Kidney epithelial cell (primary cell): ENCODE results near the gene USP46. TPM values are rescaled to one million over a fixed set of nuclear protein-coding genes. Genes with fewer than 3 reads are reported as not detected.

Experiments
- DNase-seq: peaks from one replicate; pipeline ENCODE4 v3.0.0-alpha.2; 2010; ENCODE audit warnings: low read depth
- H3K27me3 ChIP-seq: 2 replicates; pipeline ENCODE4 v1.6.0; 2011; ENCODE audit warnings: low read length; ENCODE audit not compliant: control insufficient read depth, insufficient read depth
- H3K36me3 ChIP-seq: 2 replicates; pipeline ENCODE4 v1.5.1; 2011; ENCODE audit warnings: low read length; ENCODE audit not compliant: control insufficient read depth, insufficient read depth
- H3K4me3 ChIP-seq: 2 replicates; pipeline ENCODE4 v1.5.1; 2011; ENCODE audit warnings: low read depth, mild to moderate bottlenecking, control low read depth, low read length
- CTCF ChIP-seq: IDR thresholded peaks from 2 replicates; pipeline ENCODE4 v1.5.1; 2011; ENCODE audit warnings: mild to moderate bottlenecking, moderate library complexity, low read length, control low read depth, inconsistent platforms; ENCODE audit not compliant: insufficient read depth, poor library complexity, severe bottlenecking
- total RNA-seq: library from RNA; depleted of rRNA; stranded (reverse); fragments of >200 nt; gene quantifications from 2 replicates; pipeline ENCODE4 v1.2.3, GENCODE V29; 2015

USP46 gene
- total RNA-seq, 1 donor from 2014 or later: 14.9 TPM

DNA sequence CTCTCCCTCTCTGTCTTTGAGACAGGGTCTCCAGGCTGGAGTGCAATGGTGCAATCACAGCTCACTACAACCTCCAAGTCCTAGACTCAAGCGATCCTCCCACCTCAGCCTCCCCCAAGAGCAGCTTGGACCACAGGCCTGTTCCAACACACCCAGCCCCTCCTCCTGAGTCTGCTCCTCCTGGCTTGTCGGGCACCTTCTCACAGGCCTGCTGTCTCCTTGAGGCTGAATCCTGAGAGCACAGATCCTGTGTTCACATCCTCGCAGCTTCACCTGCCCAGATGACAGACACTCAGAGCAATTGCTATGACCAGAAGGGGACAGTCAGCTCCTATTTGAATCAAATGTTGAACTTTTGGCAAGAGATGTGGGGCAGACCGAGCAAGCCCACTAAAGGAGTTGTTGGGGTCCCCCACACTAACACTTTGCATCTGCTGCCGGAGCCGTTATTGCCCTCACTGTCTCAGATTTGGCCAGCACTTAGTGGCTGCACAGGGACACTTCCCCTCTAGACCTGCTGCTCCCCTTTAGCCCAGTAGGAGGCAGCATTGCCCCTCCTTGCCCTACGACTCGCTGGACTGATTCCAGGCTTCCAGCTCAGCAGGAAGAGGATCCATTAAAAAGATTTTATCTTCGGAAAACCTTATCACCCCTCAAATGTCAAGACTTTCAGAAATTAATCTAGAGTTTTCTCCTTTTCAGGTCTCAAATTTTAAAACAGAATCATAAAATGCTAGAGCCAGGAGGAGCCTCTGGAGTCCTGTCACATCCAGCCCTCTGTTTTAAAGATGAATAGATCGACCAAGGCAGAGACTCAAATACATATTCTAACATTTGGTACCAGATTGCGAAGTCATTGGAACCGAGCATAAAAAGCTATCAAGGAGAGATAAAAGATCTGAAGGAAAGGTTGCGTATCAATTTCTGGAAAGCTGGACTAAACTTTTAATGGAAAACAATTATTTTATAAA, 113.7 kb downstream of the USP46 start:
- no peaks in the 10 kb centered on the region for H3K27me3 ChIP-seq
- DNase-seq: no peak
- no peaks in the 10 kb centered on the region for H3K36me3 ChIP-seq
- H3K4me3 ChIP-seq: no peak overlapping the region
- peak; percentile 94 for TF ChIP-seq CTCF

Other genes with a start within 250 kb of the USP46 start
- gene ERVMER34-1, start 92.1 kb upstream of the USP46 start, total RNA-seq: 3.5 and 4.0 TPM in 2 replicates
- 0.67 and 2.1 TPM in 2 replicates for gene RASL11B, start 203.0 kb upstream of the USP46 start, total RNA-seq